ENCODE data around the gene SORL1.

The SORL1 gene

GRCh38 chr11:121512468-121513465 is 60.7 kb downstream of the SORL1 start:
- no peak for DNase-seq

DNA sequence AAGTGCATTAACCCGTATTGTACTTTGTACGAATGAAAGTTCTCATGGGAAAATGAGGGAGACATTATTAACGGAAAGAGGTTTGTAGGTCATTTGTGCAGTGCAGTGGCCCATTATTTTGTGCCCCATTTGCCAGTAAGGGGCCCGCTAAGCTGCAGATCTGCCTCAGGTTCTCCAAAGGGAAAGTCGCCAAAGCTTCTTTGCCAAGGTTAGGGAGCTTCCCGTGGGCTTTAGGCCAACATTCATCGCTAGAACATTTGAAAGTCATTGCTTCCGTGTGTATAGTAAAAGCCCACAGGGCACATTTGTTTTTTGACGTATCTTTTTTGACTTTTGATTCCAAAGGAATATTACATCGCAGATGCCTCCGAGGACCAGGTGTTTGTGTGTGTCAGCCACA is 61.7 kb downstream of the SORL1 start:
- no peak for DNase-seq

DNA sequence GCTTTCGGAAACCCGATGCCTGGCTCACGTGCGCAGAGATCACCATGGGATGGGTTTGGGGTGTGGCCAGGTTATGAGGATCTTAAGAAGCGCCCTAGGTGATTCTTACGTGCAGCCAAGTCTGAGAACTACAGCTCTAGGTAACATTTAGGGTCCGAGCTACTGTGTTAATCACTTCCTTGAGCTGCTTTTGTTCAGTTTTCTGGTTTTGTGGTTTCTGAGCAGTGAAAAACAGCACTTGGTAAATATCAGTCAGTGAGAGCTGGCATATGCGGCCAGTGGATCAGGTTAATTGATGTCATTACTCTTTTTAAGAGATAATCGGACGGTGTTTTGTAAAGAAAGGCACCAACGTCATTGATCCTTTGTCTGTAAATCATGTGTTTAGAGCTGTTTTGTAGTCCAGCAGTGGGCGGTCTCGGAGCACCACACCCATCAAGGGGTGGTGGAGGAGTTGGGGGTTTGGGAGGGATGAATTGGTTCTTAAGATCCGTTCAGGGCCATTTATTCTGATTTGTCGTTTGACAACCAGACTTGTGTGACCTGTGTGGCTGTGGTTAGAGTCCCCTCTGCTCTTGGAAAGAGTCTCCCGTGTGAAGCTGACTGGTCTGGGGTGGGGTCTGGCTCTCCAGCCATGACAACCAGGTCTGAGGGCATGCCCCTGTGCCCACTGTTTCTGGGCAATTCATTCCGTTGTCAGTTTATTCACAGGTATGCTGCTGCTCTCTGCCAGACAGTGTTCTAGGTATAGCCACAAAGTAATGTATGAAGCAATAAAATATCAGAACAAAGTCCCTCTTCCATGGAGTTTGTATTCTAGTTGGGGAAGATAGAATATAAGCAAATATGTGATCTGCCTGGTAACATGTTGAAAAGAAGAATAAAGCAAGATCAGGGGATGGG is 62.6 kb downstream of the SORL1 start:
- no peak for DNase-seq

GRCh38 chr11:121515335-121515671 is 63.2 kb downstream of the SORL1 start:
- DNase-seq: no peak

DNA sequence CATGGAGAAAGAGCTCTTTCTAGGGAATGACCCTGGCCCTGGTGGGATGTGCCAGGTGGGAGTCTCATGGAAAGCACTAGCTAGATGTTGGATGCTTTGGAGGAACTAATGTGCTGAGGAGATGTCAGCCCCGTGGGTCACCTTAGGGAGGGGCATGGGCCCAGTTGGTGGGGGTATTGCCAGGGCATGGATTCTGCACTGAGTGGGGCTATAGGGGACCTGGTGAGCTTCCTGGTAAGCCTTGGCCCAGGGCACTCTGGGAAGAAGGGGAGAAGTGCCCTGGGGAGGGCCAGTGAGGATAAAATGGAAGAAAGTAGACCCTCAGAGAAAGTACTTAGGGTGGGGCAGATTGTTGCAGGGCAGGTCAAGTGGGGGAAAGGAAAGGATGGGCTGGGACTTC is 65.9 kb downstream of the SORL1 start:
- DNase-seq: no peak

DNA sequence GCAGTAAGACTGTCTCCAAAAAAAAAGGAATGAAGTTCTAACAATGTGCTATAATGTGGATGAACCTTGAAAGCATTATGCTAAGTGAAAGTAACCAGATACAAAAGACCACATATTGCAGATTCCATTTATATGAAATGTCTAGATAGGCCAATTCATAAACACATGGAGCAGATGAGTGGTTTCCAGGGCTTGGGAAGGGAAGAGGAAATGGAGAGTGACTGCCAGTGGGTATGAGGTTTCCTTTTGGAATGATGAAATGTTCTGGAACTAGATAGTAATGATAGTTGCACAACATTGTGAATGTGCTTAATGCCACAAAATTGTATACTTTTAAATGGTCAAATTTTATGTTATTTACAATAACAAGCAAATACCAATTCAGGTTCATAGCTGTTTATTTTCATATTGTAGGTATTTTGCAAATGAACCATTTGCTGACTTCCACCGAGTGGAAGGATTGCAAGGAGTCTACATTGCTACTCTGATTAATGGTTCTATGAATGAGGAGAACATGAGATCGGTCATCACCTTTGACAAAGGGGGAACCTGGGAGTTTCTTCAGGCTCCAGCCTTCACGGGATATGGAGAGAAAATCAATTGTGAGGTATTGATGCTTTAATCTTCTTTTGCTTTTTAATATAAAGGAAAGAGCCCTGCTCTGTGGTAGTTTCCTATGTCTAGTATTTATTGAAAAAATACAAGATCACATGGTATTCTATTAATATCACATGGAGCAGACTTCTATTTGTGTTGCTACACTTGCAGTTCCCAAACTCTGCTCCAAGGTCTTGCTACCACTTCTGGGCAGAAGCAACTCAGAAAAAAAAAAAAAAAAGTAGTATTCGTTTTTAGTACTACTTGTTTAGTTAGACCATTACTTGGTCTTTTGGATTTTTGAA is 68.4 kb downstream of the SORL1 start:
- DNase-seq: peak; percentile 93

DNA sequence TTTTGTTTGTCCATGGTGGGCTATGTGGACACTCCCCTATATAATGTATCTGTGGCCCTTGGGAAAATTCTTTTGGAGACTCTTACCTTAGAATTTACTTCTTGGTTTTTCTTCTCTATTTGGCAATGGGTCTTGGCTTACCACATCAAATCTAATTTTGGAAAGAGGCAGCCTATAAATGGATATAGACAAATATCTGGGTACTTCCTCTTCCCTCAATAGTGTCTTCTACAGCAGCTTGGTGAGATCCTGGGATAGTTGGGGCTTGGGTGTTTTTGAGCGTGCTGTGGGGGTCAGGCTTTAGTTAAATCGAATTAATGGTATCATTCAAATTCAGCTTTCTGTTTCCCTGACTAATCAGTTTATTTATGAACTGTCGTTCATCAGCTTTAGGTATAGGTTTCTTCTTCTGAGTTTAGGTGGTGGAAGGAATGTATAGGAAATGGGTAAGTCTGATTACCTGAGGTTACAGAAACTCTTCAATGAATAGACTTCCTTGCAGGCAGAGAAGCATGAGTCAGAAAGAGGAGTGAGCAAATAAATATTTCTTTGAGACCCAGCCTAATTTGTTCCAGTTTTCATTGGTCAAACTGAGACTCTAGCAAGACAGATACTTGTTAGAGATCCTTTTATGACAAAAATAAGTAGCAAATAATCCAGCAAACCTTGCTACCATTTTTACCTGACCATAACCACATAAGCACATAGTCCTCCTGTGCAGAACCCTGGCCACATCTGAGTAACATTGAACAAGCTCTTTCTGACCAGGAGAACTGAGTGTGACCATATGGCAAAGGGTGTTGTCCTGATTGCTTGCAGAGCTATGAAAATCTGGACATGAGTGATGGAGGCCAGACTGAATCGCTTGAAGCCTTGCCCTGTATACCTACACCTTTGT is 69.3 kb downstream of the SORL1 start:
- peak; percentile 18 for DNase-seq

DNA sequence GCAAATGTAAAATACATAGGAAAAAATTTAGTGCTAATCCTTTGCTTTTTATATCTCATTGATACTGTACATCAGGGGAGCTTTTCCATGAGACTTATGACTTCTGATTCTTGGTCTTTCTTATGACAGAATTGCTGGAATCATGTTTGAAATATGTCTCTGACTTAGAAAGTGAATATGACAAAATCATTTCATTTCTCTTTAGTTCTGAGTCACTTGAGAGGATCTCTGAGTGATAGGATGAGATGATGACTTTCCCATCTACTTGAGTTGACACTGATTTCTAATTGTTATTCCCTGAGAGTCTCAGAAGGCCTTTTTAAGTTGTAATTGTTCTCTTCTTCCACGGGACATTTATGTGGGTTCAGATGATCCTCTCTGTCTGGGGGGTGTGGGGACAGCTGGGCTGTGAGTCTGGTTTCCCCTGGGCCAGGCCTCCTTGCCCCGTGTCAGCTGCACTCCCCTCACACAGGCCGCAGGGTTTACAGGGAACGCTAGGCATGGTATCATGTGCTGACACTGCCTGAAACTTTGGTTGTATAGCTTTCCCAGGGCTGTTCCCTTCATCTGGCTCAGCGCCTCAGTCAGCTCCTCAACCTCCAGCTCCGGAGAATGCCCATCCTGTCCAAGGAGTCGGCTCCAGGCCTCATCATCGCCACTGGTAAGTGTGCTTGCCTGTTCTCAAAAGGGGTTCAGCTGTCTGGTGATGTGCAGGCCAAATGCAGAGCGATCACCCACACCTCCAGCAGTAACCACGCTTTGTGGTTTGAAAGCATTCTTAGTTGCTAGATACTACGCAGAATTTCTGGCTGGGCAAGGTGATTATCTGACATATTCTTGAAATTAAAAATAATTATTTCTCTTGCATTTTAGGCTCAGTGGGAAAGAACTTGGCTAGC is 70.2 kb downstream of the SORL1 start:
- DNase-seq: no peak

DNA sequence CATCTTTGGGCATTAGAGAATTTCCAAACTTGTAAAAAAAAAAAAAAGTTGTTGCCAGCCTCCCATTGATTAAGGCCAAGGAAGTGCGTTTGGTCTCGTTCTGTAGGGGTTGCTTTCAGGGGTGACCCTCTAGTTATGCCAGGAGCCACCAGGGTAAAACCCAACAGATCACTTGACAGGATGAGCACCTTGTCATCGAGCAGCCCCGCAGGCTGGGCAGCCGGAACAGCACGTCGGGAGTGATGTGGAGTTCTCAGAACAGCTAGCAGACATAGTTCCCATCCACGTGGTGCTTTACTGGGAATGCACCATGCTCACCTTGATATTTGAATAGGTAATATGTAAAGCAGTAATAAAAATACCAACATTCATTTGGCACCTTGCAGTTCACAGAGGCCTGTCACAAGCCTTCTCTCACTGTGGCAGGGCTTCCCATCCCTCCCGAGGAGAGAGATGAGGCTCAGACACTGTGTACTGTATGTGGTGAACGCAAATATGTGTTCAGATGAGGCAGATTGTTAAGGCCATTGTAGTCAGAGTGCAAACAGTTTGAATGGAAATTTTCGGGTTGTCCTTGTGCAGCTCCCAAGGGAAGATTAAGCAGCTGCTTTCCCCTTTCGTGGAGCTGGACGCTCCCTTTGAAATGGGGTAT is 71.6 kb downstream of the SORL1 start:
- no peak for DNase-seq

- peak; percentile 45 for DNase-seq
These were observed 72.1 kb downstream of the SORL1 start for GRCh38 chr11:121524233-121524631.

- DNase-seq: no peak
These were observed 73.3 kb downstream of the SORL1 start for GRCh38 chr11:121525376-121525775.

DNA sequence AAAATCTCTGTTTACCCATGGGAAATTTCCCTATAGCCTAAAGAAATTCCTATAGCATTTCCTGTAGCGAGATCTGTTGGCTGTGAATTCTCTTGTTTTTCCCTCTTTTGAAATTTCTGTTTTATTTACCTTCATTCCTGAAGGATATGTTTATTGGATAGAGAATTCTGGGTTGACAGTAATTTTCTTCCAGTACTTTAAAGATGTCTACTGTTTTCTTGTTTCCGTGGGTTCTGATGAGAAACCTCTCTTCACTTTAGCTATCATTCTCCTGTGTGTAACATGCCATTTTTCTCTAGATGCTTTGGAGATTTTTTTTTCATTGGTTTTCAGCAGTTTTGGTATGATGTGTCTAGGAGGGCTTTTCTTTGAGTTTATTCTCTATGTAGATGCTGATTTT is 78.1 kb downstream of the SORL1 start:
- DNase-seq: no peak

GRCh38 chr11:121533601-121534000 is 81.5 kb downstream of the SORL1 start:
- DNase-seq: no peak

DNA sequence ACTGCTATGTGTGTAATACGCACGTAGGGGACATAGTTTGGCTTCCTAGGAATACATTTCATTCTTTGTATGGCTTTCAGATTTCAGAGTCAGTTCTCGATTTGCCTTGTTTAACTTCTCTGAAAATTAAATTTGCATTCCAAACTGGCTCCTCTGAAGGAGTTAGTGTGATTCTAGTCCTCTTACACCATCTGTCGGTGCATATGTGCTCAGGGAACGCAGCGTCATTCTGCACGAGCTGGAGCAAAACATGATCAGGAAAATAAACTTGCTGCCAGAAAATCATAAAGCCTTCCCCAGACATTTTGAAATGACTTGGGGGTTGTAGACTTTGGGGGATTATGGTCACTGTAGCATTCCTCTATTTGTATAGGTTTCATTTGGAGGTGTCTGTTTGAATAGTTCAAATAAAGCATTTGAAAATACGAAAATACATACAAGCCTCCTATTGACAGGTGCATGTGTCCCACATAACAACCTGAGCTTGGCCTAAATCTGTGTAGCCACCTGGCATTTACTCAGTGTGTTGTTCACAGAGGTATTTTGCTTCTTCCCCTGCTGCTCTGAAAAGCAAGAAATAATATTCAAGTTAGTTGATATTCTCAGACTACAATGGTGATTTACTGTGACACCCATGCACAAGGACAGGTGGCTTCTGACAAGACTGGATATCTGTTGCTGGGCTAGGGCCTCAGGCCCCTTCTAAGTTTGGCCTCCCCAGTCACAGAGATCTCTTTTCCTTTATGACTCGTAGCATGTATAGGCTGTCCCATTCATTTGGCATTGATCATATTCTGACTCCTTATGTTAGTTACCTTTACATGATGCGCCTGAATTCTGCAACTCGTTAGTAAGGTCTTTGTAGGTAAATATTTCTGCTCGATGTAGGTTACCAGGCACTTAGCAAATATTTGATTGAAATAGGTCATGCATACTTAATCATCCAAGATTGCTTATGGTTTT is 82.3 kb downstream of the SORL1 start:
- DNase-seq: peak; percentile 43

GRCh38 chr11:121535129-121535796 is 83.1 kb downstream of the SORL1 start:
- DNase-seq: peak; percentile 47

DNA sequence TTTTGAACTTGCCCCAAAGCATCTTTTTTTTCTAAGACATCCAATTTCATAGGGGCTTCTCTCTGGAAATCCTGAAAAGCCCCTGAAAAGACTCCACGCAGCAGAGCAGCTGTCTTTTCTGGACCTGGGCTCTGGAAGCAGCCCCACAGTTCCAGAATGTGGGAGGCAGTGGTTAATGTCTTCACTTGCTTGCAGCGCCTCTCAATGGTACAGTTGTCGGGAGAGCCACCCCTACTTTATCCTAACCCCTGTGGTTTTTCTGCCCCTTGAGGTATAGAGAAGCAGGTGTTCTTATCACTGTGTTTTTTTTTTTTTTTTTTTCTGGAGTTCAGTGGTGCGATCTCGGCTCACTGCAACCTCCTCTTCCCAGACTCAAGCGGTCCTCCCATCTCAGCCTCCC is 84.0 kb downstream of the SORL1 start:
- no peak for DNase-seq

GRCh38 chr11:121538054-121538453 is 85.9 kb downstream of the SORL1 start:
- no peak for DNase-seq

GRCh38 chr11:121539000-121539399 is 86.9 kb downstream of the SORL1 start:
- no peak for DNase-seq

All from fibroblast of skin of right quadriceps (primary cell).